Left colon (tissue), 2 donors: ENCODE data around the gene CELF5. TPM values are rescaled to one million over a fixed set of nuclear protein-coding genes. Genes with fewer than 3 reads are reported as not detected.
A peak's percentile ranks its signal among the peaks of the same experiment; 100 is the strongest.
"Not testable (repeated sequence)": the region's sequence is repeated elsewhere in the genome, so short reads cannot be mapped to it uniquely, and the experiment has no call there.

Experiments used
- ATAC-seq: fragments of 200-7000 bp; cut with Tn5 transposase; one replicate; pipeline ENCODE4 v1.9.1; 2020; ENCODE audit warnings: mild to moderate bottlenecking, moderate library complexity
- DNase-seq, 2 donors: peaks; one replicate each; pipeline ENCODE4 v3.0.0-alpha.2; 2020
- intact Hi-C, 2 donors: fragments of 100-400 bp; cut with DNase I in 1 of 2; cut with micrococcal nuclease in 1 of 2; formaldehyde crosslinking; loops; one replicate each; pipeline versions ENCODE4 v1.11.2 to v1.14.0; 2022; cut with DNase I, micrococcal nuclease
- total RNA-seq, 2 donors: library from RNA; stranded (reverse); fragmentation: NEBNext Ultra II Directional; extraction: Animal tissue kit (Norgen Biotek cat#: 25700); gene quantifications; one replicate each; pipeline ENCODE4 v1.2.1, GENCODE V29; 2021
- donor health status: DM: no; HTN: no; CAD: no.
- donor health status: DM: yes; HTN: yes; CAD: no.

Gene CELF5
- total RNA-seq, 2 donors from 2014 or later = 0.67 to 1.2 TPM

DNA sequence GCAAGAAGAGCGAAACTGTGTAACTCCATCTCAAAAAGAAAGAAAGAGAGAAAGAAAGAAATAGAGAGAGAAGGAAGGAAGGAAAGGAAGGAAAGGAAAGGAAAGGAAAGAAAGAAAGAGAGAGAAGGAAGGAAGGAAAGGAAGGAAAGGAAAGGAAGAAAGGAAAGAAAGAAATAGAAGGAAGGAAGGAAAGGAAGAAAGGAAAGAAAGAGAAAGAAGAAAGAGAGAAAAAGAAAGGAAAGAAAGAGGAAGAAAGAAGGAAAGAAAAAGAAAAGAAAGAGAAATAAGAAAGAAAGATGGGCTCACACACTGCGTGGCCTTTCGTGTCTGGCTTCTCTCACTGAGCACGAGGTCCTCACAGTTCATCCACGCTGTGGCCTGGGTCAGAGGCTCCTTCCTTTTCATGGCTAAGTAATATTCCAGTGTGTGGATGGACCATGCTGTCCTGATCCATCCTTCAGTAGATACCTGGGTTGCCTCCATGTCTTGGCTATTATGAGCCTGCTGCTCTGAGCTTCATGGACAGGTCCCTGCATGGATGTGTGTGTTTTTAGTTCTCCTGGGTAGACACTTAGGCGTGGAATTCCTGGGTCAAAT is 74.5 kb downstream of the CELF5 start:
- intact Hi-C loops = no loop called here
- ATAC-seq (no peak), DNase-seq (no peak)

DNA sequence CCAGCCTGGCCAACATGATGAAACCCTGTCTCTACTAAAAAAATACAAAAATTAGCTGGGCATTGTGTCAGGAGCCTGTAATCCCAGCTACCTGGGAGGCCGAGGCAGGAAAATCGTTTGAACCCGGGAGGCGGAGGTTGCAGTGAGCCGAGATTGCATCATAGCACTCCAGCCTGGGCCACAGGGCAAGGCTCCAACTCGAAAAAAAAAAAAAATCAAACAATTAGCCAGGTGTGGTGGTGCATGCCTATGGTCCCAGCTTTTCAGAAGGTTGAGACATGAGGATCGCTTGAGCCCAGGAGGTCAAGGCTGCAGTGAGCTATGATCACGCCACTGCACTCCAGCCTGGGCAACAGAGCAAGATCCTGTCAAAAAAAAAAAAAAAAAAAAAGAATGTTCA is 76.1 kb downstream of the CELF5 start:
- DNase-seq, intact Hi-C loops: not testable (repeated sequence)
- peak; percentile 45 for ATAC-seq

DNA sequence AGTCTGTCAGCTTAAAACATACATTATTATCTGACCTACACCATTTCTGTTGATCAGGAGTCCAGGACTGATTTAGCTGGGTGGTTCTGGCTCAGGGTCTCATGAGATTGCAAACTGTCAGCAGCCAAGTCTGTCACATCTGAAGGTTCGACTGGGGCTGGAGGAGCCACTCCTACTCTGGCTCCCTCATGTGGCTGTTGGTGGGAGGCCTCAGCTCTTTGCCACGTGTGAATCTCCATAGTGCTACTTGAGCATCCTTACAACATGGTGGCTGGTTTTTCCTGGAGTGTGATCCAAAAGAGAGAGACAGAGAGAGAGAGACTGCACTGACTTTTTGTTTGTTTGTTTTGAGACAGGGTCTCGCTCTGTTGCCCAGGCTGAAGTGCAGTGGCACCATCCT is 78.3 kb downstream of the CELF5 start:
- intact Hi-C loops = no loop called here
- ATAC-seq = no peak
- no peak for DNase-seq

DNA sequence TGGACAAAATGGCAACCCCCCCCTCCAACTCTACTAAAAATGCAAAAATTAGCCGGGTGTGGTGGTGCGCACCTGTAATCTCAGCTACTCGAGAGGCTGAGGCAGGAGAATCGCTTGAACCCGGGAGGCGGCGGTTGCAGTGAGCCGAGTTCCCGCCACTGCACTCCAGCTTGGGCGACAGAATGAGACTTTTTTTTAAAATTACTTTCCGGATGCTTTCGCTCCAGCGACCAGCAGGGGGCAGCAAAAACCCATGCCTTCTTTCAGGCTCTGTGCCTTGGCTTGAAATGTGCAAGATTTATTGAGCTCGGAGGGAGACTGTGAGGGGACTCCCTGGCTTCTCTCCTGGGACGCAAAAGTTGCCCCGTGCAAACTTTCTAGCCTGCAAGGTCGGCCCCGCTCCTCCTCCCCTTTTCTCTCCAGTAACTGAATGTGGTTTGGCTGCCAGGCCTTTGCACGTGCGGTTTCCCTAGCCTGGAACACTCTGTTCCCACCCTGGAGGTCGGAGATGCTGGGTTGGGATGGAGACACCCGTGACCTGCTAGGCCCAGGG is 80.5 kb downstream of the CELF5 start:
- DNase-seq (peak in 1 of 2 donors; percentile 81), ATAC-seq (peak; percentile 78)
- intact Hi-C loops = no loop called here

DNA sequence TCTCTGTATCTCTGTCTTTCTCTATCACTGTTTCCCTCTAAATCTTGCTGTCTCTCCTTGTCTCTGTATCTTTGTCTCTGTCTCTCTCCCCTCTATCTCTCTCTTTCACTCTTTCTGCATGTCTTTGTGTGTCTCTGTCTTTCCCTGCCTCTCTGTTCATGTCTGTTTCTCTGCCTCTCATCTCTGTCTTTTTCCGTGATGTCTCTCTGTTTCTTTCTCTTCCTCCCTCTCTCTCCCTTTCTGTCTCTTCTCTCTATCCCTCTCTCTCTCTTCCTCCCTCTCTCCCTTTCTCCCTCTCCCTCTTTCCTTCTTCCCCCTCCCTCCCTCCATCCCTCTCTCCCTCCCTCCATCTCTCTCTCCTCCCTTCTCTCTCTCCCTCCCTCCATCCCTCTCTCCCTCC is 85.3 kb downstream of the CELF5 start:
- ATAC-seq = no peak
- DNase-seq = no peak
- intact Hi-C loops = no loop called here

DNA sequence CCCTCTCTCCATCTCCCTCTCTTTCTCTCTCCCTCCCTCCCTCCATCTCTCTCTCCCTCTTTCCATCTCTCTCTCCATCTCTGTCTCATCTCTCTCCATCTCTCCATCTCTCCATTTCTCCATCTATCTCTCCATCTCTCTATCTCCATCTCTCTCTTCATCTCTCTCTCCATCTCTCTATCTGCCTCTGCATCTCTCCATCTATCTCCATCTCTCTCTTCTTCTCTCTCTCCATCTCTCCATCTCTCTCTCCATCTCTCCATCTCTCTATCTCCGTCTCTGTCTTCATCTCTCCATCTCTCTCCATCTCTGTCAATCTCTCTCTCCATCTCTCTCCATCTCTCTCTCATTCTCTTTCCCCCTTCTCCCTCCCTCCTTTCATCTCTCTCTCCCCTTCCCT is 85.8 kb downstream of the CELF5 start:
- intact Hi-C loops = no loop called here
- ATAC-seq = no peak
- DNase-seq = no peak

DNA sequence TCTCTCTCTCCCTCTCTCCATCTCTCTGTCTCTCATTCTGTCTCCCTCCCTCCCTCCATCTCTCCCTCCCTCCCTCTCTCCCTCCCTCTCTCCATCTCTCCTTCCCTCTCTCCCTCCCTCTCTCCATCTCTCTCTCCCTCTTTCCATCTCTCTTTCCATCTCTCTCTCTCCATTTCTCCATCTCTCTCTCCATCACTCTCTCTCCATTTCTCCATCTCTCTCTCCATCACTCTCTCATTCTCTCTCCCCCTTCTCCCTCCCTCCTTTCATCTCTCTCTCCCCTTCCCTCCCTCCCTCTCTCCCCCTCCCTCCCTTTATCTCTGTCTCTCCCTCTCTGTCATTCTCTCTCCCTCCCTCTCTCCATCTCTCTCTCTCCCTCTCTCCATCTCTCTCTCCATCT is 86.2 kb downstream of the CELF5 start:
- ATAC-seq = no peak
- intact Hi-C loops = no loop called here
- no peak for DNase-seq

DNA sequence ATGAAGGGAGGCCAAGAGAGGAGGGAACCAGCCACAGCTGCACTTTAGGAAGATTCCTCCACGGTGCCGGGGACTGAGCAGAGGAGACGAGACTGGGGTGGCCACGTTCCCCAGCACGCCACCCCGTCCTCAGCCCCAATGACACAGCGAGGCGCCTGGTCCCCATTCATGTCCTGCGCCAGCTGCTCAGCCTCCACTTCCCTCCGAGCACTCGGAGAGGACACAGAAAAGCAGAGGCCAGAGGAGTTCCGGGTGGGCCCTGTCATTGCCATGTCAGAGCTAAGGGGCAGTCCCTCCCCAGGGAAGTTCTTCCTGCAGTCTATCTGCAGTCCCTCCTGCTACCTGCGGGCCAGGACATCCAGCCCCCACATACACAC is 88.7 kb downstream of the CELF5 start:
- DNase-seq (no peak), ATAC-seq (no peak)
- intact Hi-C loops = no loop called here

DNA sequence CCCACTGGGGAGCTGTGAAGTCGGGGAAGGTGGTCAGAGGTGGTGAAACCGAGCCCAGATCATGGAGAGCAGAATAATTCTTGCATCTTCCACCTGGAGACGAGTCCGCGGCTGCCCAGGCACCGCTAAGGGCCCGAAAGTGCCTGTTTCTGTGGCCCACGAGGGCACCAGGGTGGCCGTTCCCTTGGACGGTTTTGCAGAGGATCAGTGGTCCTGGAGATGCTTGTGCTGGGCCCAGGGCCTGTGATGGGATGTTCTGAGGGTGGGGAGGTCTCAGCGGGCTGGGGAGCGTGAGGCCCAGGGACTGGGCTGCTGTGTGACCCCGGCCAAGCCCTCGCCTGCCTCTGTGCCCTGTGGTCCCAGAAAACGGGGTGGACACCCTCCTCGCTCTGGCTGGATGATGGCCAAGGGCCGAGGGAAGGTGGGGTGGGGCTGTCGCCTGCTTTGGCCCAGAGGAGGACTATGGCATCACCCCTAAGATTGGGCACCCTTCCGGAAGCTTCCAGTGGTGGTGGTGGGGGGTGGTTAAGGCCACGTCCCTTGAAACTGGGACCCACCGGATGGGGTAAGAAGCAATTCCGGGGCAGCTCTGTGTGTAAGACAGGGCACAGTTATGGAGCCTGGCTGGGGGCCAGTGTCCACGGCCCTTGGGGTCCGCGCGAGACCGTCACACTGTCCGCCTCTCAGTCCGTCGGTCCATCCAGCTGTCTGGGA is 90.7 kb downstream of the CELF5 start:
- no peak for DNase-seq
- intact Hi-C loops = no loop called here
- ATAC-seq = no peak

DNA sequence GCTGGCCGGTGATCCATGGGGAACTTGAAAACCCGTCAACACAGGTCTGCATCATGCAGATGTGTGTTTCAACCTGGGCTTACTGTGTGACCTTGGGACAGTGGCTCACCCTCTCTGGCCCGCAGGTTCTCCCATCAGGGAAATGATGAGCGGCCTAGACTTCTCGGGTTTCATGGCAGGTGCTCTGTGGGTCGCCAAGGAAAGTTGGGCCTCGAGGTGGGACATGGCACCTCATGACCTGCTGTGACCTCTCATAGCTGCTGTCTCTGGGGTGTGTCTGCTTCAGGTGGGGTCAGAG is 91.2 kb downstream of the CELF5 start:
- intact Hi-C loops = no loop called here
- ATAC-seq (no peak), DNase-seq (no peak)

DNA sequence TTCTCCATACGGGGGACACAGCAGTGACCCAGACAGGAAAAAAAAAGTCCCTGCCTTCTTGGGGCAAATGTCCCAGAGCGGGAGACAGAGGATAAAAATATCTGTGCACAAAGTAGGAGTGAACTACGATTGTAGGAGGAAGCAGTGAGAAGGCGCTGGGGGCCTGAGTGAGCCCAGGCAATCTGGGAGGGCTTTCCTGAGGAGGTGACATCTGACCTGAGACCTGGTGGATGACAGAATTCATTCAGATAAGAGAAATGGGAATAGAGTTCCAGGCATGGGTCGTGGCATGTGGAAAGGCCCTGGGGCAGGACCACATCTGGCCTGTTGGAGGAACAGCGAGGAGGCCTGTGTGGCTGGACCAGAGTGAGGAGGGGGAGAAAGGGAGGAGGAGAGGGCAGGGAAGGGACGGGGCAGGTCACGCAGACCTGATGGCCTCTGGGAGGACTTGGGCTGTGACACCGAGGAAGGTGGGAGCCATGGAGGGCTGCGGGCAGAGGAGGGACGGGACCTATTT is 91.7 kb downstream of the CELF5 start:
- intact Hi-C loops = no loop called here
- no peak for ATAC-seq
- no peak for DNase-seq

DNA sequence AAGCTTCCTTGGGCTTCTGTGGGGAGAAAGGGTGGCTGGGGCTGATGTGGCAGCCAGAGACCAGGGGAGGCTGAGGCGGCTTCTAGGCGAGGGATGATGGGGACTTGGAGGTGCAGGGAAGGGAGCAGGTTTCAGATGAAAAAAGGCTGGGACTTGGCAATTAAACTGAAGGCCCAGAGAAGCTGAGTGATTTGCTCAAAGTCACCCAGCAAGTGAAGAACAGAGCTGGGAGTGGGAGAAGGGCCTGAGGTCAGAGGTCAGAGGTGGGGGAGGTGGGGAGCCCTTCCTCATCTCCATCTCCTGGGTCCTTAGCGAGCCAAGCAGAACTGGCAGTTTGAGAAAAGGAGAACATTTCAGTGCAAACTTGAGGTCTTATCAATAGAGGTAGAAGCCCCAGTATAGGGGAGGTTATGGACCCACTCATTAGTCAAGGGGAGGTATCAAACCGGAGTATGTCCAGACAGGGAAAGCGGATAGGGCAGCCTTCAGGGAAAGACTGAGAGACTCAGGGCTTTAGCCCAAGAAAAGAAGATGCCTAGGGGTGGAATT is 92.3 kb downstream of the CELF5 start:
- intact Hi-C loops = no loop called here
- no peak for ATAC-seq
- DNase-seq = no peak

DNA sequence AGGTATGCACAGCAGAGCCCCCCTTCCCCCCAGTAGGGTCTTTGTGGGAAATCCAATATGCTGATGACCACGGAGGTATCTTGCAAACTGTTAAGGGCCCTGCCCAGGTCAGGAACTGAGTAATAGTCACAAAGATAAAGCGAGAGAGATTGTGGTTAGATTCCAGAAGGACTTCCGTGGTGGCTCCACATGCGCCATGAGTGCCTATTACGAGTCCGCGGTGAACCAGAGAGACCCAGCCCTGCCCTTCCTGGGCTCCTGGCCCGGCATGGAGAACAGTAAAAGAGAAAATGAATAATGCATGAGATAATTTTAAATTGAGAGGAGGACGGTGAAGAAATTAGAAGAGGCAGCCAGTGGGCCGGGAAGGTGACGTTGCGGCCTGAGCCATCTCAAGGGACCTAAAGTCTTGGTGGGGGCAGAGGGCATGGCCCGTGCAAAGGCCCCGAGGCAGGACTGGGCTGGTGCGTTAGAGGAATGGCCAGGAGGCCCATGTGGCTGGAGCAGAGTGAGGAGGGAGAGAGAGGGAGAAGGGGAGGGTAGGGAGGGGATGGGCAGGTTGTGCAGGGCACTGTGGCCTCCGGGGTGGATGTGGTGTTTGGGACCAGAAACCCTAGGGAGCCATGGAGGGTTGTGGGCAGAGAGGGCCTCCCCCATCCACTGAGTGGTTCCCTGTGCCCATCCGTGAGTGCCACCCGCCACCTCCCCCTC is 95.3 kb downstream of the CELF5 start:
- ATAC-seq = no peak
- intact Hi-C loops = loop anchor here (5.0 to 10.0 kb wide), 3 partner anchors 125 to 158 kb away; no protein-coding TSS in a partner anchor
- no peak for DNase-seq

DNA sequence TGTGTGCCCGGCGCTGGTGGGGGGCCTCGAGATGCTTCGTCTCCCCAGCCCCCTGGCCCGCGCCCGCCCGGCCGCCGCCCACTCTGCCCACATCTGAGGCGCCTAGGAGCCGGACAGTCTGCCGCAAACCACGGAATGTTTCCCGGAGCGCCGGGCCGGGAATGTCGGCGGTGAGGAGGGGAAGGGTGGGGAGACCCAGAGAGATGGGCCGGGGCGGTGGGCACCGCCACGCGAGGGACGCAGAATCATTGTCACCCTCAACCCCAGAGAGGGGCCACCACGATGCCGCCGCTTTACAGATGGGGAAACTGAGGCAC is 95.9 kb downstream of the CELF5 start:
- ATAC-seq (no peak), DNase-seq (no peak)
- intact Hi-C loops = loop anchor here (5.0 to 10.0 kb wide), 3 partner anchors 124 to 157 kb away; no protein-coding TSS in a partner anchor

DNA sequence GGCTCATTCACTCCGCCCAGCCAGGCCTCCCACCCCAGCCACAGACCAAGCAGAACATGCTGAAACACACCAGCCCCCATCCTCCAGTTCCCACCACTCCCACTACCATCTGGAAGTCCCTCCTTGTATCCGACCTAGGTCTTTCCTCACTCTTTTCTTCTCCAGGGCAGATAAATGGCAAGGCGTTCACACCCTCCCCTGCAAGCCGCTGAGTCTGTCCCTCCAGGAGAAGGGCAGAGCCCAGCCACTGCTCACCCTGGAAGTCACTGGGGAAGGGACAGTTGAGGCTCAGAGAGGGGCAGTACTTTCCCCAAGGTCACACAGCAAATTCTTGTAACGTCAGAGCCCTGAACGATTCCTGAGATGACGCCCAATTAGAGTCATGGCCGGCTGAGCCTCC is 96.4 kb downstream of the CELF5 start:
- intact Hi-C loops = loop anchor here (5.0 to 10.0 kb wide), 3 partner anchors 124 to 156 kb away; no protein-coding TSS in a partner anchor
- ATAC-seq (no peak), DNase-seq (no peak)

DNA sequence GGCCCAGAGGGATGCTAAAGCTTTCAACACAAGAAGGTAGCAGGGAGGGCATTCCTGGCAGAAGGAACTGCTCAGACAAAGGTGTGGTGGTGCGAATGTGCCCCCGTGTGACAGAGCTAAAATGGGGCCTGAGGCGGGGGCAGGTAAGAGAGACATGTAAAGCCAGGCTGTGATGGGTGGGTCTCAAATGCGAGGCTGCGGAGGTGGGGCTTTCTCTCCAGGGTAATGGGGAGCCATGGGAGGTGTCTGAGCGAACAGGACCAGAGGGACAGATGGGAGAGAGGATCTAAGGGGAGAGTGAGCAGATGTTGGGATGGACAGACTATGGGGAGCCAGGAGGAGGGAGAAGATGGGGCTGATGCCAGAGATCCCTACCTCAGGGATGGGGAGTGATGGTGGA is 97.2 kb downstream of the CELF5 start:
- no peak for ATAC-seq
- intact Hi-C loops = loop anchor here (5.0 to 10.0 kb wide), 3 partner anchors 123 to 156 kb away; no protein-coding TSS in a partner anchor
- DNase-seq = no peak

DNA sequence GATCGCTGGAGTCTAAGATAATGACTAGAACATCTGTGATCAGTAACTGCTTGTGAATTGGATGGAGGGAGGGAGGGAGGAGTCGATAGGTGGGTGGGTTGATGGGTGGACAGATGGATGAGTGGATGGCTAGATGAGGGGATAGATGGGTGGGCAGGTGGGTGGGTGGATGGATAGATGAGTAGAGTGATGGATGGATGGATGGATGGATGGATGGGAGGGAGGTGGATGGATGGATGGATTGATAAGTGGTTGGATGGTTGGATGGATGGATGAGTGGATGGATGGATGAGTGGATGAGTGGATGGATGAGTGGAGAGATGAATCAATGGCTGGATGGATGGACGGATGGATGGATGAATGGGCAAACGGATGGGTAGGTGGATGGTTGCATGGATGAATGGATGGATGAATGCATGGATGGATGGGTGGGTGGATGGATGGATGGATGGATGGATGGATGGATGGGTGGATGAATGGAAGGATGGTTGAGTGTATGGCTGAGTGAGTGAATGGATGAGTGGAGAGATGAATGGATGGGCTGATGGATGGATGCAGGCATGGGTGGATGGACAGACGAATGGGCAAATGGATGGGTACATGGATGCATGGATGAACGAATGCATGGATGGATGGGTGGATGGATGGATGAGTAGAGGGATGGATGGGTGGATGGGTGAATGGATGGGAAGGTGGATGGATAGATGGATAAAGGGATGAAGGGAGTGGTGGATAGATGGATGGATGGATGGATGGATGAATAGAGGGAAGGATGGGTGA is 97.9 kb downstream of the CELF5 start:
- intact Hi-C loops = loop anchor here (5.0 to 10.0 kb wide), 3 partner anchors 122 to 155 kb away; no protein-coding TSS in a partner anchor
- ATAC-seq = no peak

DNA sequence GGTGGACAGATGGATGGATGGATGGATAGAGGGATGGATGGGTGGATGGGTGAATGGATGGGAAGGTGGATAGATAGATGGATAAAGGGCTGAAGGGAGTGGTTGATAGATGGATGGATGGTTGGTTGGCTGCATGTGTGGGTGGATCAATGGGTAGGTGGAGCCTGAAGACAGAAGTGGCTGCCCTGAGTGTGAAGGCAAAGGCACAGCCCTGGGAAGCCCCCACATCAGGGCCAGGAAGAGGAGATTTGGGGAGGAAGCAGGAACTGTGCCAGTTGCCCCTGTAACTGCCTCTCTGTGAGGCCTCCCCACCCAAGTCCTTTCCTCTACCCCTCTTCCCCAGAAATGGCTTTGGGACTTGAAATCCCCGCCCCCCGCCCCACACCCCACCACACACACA is 98.6 kb downstream of the CELF5 start:
- ATAC-seq (no peak), DNase-seq (no peak)
- intact Hi-C loops = loop anchor here (5.0 to 10.0 kb wide), 3 partner anchors 122 to 154 kb away; no protein-coding TSS in a partner anchor

More for the DNA sequence above, 97.9 kb downstream of the CELF5 start:
- DNase-seq = no peak

DNA sequence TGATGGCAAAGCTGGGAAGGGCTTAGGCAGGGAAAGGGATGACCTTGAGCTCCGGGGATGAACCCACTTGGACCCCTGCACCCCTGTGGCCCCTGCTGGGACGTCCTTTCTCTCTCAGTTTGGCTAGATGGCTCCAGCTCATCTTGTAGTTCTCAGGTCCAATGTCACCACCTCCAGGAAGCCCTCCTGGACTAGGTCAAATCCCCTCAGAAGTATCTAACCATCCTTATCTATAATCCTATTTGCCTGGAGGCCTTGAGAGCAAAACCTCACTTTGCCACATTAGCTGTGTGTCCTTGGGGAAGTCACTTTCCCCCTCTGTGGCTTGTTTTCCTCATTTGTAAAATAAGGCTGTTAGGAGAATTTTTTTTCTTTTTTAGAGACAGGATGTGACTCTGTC is 99.2 kb downstream of the CELF5 start:
- ATAC-seq (no peak), DNase-seq (no peak)
- intact Hi-C loops = loop anchor here (5.0 to 10.0 kb wide), 3 partner anchors 121 to 154 kb away; no protein-coding TSS in a partner anchor
